Brain microvascular endothelial cell (primary cell): Measurements from ENCODE around the gene VASH1.

Experiments used
- DNase-seq: peaks from one replicate; pipeline ENCODE4 v3.0.0-alpha.2; 2020
- H3K27ac ChIP-seq: fragments of 250-450 bp; sonication (Bioruptor Pico); 2 replicates; pipeline ENCODE4 v1.5.1; 2020; ENCODE audit warnings: mild to moderate bottlenecking, moderate library complexity
- H3K27me3 ChIP-seq: fragments of 250-450 bp; sonication (Bioruptor Pico); replicated peaks from 2 replicates; pipeline ENCODE4 v1.5.1; 2020; ENCODE audit warnings: mild to moderate bottlenecking
- H3K36me3 ChIP-seq: fragments of 250-450 bp; sonication (Bioruptor Pico); replicated peaks from 2 replicates; pipeline ENCODE4 v1.5.1; 2020; ENCODE audit warnings: mild to moderate bottlenecking
- H3K4me3 ChIP-seq: 2 replicates; pipeline ENCODE4 v1.5.1; 2011; ENCODE audit warnings: low read depth, mild to moderate bottlenecking, control low read depth, low read length, moderate library complexity
- in situ Hi-C: cut with HindIII; loops from 2 replicates; pipeline ENCODE4 v1.10.0; 2017; ENCODE audit warnings: low sequenced_read_pairs, low pct_ligation_motif_present
- TF ChIP-seq, protein P1 (sequence below): IDR thresholded peaks from 2 replicates; pipeline ENCODE4 v1.5.1; 2011; ENCODE audit warnings: low read depth, mild to moderate bottlenecking, moderate library complexity, low read length, control low read depth, inconsistent platforms; ENCODE audit errors: missing control alignments

VASH1 gene

GRCh38 chr14:76776428-76777251, 15.4 kb downstream of the VASH1 start:
- Histone ChIP-seq H3K27ac (no peak overlapping the region), H3K27me3 (no peaks in the 10 kb centered on the region), H3K4me3 (no peak overlapping the region), H3K36me3 (no peaks in the 10 kb centered on the region)
- TF ChIP-seq, protein P1, sequence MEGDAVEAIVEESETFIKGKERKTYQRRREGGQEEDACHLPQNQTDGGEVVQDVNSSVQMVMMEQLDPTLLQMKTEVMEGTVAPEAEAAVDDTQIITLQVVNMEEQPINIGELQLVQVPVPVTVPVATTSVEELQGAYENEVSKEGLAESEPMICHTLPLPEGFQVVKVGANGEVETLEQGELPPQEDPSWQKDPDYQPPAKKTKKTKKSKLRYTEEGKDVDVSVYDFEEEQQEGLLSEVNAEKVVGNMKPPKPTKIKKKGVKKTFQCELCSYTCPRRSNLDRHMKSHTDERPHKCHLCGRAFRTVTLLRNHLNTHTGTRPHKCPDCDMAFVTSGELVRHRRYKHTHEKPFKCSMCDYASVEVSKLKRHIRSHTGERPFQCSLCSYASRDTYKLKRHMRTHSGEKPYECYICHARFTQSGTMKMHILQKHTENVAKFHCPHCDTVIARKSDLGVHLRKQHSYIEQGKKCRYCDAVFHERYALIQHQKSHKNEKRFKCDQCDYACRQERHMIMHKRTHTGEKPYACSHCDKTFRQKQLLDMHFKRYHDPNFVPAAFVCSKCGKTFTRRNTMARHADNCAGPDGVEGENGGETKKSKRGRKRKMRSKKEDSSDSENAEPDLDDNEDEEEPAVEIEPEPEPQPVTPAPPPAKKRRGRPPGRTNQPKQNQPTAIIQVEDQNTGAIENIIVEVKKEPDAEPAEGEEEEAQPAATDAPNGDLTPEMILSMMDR: peak; percentile 33
- DNase-seq: no peak
- in situ Hi-C loops: no loop called here

GRCh38 chr14:76777721-76778120, 16.5 kb downstream of the VASH1 start:
- H3K27ac ChIP-seq: no peak overlapping the region
- H3K4me3 ChIP-seq: no peak overlapping the region
- H3K27me3 ChIP-seq: no peaks in the 10 kb centered on the region
- in situ Hi-C loops: no loop called here
- no peaks in the 10 kb centered on the region for H3K36me3 ChIP-seq
- TF ChIP-seq, protein P1: no peak
- DNase-seq: no peak

DNA sequence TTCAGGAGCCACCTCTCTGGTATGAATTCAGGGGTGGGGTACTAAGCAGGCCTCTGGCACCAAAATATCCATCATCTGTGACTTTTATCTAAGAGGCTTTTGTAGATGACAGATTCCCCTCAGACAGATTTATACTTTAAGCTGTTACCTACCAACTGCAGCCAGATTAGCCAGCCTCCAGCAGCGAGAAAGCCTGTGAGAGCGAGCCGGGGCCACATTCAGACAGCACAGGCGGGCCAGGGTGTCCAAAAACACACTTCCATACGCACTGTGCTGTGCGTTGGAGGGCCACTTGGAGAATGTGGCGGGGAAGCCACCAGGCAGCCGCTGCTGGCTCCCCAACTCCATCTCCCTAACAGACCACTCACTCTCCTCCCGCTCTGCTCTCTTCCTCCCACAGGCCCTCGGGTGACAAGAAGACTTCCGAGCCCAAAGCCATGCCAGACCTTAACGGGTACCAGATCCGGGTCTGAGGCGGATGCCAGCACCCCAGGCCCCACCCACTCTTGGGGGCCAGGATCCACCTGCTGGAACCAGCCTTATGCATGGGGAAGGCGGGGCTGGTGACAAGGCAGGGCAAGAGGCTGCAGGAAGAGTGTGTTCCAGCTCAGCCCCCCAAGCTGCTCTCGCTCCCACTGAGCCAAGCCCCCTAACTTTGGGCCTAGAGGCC, 17.4 kb downstream of the VASH1 start:
- DNase-seq: no peak
- no peak overlapping the region for H3K4me3 ChIP-seq
- H3K27me3 ChIP-seq: no peaks in the 10 kb centered on the region
- in situ Hi-C loops: no loop called here
- no peak overlapping the region for H3K27ac ChIP-seq
- TF ChIP-seq, protein P1: no peak
- no peaks in the 10 kb centered on the region for H3K36me3 ChIP-seq

GRCh38 chr14:76779221-76780057, 18.2 kb downstream of the VASH1 start:
- Histone ChIP-seq H3K36me3 (no peaks in the 10 kb centered on the region), H3K27ac (no peak overlapping the region), H3K4me3 (no peak overlapping the region), H3K27me3 (no peaks in the 10 kb centered on the region)
- DNase-seq: no peak
- TF ChIP-seq, protein P1: no peak
- in situ Hi-C loops: no loop called here

GRCh38 chr14:76780058-76780345, 18.7 kb downstream of the VASH1 start:
- no peaks in the 10 kb centered on the region for H3K27me3 ChIP-seq
- DNase-seq: no peak
- H3K27ac ChIP-seq: no peak overlapping the region
- in situ Hi-C loops: no loop called here
- TF ChIP-seq, protein P1: no peak
- H3K4me3 ChIP-seq: no peak overlapping the region
- no peaks in the 10 kb centered on the region for H3K36me3 ChIP-seq
